Measurements from ENCODE around the gene VAMP2.

- TF ChIP-seq CTCF (IDR thresholded peaks at IDR 0.05) (no peak), EZH2 (IDR thresholded peaks at IDR 0.05; ENCODE audit: borderline replicate concordance, insufficient read depth, low read depth, low read length, poor library complexity, severe bottlenecking) (no peak)
Observed at GRCh38 chr17:8175795-8176196, 13.0 kb upstream of the VAMP2 start.

Measured in B cell (primary cell).